Brain microvascular endothelial cell (primary cell): ENCODE results near the gene TSSK2.
A peak's percentile ranks its signal among the peaks of the same experiment; 100 is the strongest.

ENCODE experiments used
- DNase-seq: peaks from one replicate; pipeline ENCODE4 v3.0.0-alpha.2; 2020
- H3K27ac ChIP-seq: fragments of 250-450 bp; sonication (Bioruptor Pico); 2 replicates; pipeline ENCODE4 v1.5.1; 2020; ENCODE audit warnings: mild to moderate bottlenecking, moderate library complexity
- H3K27me3 ChIP-seq: fragments of 250-450 bp; sonication (Bioruptor Pico); replicated peaks from 2 replicates; pipeline ENCODE4 v1.5.1; 2020; ENCODE audit warnings: mild to moderate bottlenecking
- H3K36me3 ChIP-seq: fragments of 250-450 bp; sonication (Bioruptor Pico); replicated peaks from 2 replicates; pipeline ENCODE4 v1.5.1; 2020; ENCODE audit warnings: mild to moderate bottlenecking
- H3K4me3 ChIP-seq: 2 replicates; pipeline ENCODE4 v1.5.1; 2011; ENCODE audit warnings: low read depth, mild to moderate bottlenecking, control low read depth, low read length, moderate library complexity
- in situ Hi-C: cut with HindIII; loops from 2 replicates; pipeline ENCODE4 v1.10.0; 2017; ENCODE audit warnings: low sequenced_read_pairs, low pct_ligation_motif_present
- TF ChIP-seq, protein P1 (sequence below): IDR thresholded peaks from 2 replicates; pipeline ENCODE4 v1.5.1; 2011; ENCODE audit warnings: low read depth, mild to moderate bottlenecking, moderate library complexity, low read length, control low read depth, inconsistent platforms; ENCODE audit errors: missing control alignments

Gene TSSK2

DNA sequence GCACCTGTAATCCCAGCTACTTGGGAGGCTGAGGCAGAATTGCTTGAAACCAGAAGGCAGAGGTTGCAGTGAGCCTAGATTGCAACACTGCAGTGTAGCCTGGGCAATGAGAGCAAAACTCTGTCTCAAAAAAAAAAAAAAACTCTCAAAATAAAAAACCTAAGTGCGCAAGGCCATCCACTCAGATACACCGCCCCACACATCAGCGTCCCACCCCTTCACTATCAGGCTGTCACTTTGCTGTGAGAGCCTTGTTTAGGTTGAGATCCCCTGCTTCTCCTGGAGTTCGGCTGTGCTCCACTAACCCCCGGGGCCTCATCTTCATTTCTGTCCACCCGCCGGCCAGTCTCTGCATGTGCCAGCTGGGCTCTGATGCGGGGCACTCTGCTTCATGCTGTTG lies 35.3 kb downstream of the TSSK2 start:
- TF ChIP-seq, protein P1, sequence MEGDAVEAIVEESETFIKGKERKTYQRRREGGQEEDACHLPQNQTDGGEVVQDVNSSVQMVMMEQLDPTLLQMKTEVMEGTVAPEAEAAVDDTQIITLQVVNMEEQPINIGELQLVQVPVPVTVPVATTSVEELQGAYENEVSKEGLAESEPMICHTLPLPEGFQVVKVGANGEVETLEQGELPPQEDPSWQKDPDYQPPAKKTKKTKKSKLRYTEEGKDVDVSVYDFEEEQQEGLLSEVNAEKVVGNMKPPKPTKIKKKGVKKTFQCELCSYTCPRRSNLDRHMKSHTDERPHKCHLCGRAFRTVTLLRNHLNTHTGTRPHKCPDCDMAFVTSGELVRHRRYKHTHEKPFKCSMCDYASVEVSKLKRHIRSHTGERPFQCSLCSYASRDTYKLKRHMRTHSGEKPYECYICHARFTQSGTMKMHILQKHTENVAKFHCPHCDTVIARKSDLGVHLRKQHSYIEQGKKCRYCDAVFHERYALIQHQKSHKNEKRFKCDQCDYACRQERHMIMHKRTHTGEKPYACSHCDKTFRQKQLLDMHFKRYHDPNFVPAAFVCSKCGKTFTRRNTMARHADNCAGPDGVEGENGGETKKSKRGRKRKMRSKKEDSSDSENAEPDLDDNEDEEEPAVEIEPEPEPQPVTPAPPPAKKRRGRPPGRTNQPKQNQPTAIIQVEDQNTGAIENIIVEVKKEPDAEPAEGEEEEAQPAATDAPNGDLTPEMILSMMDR = no peak
- H3K36me3 ChIP-seq = no peaks in the 10 kb centered on the region
- peaks cover 32% of the 10 kb centered on the region for H3K27me3 ChIP-seq
- in situ Hi-C loops = no loop called here
- no peak for DNase-seq
- H3K4me3 ChIP-seq = no peak overlapping the region
- H3K27ac ChIP-seq = no peak overlapping the region

DNA sequence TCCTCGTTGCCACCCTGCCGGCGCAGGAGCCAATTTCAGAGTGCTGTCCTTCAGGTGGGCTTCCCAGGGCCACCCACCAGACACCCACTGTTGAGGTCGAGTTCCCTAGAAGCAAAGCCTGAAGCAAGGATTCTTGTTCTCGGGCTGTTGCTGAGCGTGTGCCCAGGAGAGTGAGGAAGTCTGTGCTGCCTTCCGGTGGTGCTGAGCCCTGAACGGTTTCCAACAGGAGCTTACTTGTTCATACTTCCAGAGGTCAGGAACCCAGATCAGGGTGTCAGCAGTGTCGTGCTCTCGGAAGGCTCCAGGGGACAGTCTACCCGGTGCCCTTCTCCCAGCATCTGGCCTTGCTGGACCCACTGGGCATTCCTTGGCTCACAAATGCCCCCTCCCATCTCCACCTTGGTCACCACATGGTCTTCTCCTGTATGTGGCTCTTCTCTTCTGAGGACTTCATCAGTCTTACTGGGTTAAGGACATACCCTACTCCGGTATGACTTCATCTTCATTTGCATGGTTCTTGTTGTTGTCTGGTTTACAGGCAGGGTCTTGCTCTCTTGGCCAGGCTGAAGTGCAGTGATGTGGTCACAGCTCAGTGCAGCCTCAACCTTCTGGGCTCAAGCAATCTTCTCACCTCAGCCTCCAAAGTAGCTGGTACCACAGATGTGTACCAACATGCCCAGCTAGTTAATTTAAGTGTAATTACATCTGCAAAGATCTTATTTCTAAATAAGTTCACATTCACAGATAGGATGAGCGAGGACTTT lies 36.2 kb downstream of the TSSK2 start:
- Histone ChIP-seq H3K36me3 (no peaks in the 10 kb centered on the region), H3K4me3 (no peak overlapping the region), H3K27ac (no peak overlapping the region), H3K27me3 (peaks cover 32% of the 10 kb centered on the region)
- in situ Hi-C loops = no loop called here
- DNase-seq = no peak
- TF ChIP-seq, protein P1 = no peak

DNA sequence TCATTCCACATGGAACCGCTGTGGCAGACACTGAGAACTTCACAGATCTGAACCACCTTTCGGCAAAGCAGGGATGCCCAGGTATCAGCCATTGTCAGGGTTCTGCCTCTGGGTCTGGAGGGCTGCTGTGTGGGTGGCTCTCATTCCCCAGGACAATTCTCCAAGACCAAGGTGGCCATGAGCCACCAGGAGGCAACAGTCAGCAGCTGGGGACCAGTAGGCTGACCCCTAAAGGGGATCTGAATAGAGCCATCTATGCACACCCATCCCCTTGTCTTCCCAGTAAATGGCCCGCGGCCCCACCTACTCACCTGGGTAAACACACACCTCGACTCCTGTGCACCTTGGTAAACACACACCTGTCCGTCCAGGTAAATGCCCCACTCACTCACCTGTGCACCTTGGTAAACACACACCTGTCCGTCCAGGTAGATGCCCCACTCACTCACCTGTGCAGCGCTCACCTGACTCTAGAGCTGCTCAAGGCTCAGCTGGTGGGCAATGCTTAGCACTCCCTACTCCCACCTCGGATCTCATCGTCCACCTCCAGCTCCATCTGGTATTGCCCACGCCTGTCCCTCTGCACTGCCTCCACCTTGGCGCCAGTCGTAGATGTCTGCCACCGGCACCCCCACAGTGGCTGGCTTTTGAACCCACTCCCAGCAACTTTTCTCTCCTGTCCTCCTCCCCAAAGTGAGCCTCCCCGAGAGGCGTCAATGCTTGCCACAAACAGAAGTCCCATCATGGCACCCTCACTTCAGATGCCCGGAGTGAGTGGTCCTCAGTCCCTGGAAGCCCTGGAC lies 37.2 kb downstream of the TSSK2 start:
- no peak overlapping the region for H3K4me3 ChIP-seq
- in situ Hi-C loops = no loop called here
- DNase-seq = no peak
- H3K27ac ChIP-seq = no peak overlapping the region
- no peaks in the 10 kb centered on the region for H3K36me3 ChIP-seq
- TF ChIP-seq, protein P1 = peak; percentile 18
- H3K27me3 ChIP-seq = peaks cover 32% of the 10 kb centered on the region

DNA sequence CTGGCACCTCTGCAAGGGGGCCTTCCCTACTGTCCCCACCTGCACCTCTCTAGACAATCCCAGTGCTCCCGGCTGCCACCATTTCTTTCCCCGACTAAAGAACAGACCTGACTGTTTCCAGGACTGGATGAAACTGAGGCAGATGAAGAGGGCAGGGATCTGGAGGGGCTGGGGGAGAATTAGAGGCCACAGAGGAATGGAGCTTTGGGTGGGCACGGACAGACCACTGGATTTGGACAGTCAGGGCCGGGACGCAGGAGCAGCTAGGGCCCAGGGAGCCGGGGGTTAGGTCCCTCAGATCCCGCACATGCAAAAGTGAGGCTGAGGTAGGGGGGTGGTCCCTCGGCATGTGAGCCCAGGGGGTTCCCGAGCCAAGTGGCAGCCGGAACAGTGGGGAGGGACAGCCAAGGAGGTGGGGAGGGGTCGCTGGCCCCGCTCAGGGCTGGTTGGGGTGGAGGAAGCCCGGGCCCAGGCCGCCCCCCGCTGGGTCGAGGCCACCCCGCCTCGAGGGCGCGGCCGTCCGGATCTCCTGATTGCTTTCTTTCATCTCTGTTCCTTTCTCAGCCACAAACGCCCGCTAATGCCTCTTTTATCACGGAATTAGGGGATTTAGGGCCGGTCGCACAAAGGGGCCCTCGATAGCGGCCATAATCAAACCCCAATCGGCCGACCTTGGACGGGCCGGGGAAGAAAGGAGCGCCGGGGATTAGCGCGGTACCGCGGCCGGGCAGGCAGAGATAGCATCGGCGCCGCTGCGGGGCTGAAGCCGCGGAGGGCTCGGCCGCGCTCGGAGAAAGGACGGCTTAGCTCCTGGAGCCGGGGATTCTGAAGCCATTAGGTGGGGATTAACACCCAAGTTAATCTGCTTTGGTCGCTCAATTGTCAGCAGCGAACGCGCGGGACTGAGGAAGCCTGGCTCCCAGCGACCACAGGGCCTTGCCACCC lies 38.2 kb downstream of the TSSK2 start:
- Histone ChIP-seq H3K27ac (no peak overlapping the region), H3K27me3 (peaks cover 32% of the 10 kb centered on the region), H3K4me3 (peak overlapping the region; percentile 42), H3K36me3 (no peaks in the 10 kb centered on the region)
- no peak for DNase-seq
- in situ Hi-C loops = no loop called here
- TF ChIP-seq, protein P1 = no peak

DNA sequence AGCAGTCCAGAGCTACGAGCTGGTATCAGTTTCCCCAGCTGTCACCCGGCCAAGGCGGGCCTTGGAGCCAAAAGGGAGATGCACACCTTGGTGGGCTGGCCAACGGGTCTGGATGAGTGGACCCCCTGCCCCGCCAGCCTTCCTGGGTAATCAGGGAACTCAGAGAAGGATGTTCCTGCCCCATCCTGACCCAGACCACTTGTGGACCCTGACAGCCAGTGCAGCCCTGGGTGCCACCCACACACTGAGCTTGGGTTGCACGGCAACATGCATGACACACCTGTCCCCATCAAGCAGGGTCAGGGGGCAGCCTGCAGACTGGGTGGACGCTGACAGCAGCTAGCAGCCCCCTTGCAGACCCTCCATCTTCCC lies 38.8 kb downstream of the TSSK2 start:
- peak overlapping the region; percentile 42 for H3K4me3 ChIP-seq
- H3K36me3 ChIP-seq = no peaks in the 10 kb centered on the region
- TF ChIP-seq, protein P1 = no peak
- in situ Hi-C loops = no loop called here
- DNase-seq = no peak
- H3K27ac ChIP-seq = no peak overlapping the region
- H3K27me3 ChIP-seq = peaks cover 32% of the 10 kb centered on the region
